Measurements from ENCODE around the gene OR4Q2. TPM values are rescaled to one million over a fixed set of nuclear protein-coding genes. Genes with fewer than 3 reads are reported as not detected.

OR4Q2 gene
- total RNA-seq, 2 experiments from 2014 or later = not detected

DNA sequence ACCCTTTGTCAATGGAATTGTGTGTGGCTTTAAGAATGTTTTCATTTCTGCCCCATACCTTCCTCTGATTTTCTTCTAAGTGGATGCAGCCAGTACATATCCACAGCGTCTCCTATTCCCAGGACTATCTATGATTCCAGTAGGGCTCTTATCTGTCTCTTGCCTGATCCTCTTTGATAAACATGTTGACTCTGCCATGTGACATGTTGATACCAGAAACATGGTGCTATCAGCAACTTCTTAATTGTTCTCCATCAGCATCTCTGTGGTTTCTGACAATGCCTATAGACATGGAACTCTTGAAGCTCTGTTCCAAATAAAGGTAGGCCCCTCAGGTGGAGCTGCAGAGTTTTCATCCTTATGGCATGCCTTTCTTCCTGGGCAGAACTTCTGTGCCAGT is 46.2 kb downstream of the OR4Q2 start:
- no peak for DNase-seq (ENCODE audit: low spot score)
- no peaks in the 10 kb centered on the region for H3K79me2 ChIP-seq (ENCODE audit: insufficient read depth, low read depth, low read length)
- H3K4me3 ChIP-seq (ENCODE audit: low read depth, low read length, poor library complexity, severe bottlenecking) = no peak overlapping the region
- no peak overlapping the region for H2AFZ ChIP-seq (ENCODE audit: low read length)
- ChIA-PET POLR2A (no interaction called here), CTCF (ENCODE audit: unreplicated experiment) (no interaction called here)
- H3K4me1 ChIP-seq (ENCODE audit: insufficient read depth, low read length, poor library complexity, severe bottlenecking) = no peaks in the 10 kb centered on the region
- no peaks in the 10 kb centered on the region for H4K20me1 ChIP-seq (ENCODE audit: insufficient read depth, low read length)
- no peaks in the 10 kb centered on the region for H3K9me3 ChIP-seq (ENCODE audit: low read length)
- intact Hi-C loops (cut with micrococcal nuclease; ENCODE audit: unreplicated experiment) = no loop called here
- H3K36me3 ChIP-seq (ENCODE audit: insufficient read depth, low read length) = no peaks in the 10 kb centered on the region
- H3K4me2 ChIP-seq (ENCODE audit: low read length) = no peak overlapping the region
- H3K9me2 ChIP-seq (ENCODE audit: insufficient read depth, low read length) = no peaks in the 10 kb centered on the region
- BruUV-seq (replicated peaks) = no TSS peak
- no peak for TF ChIP-seq EZH2phosphoT487 (IDR thresholded peaks at IDR 0.05; ENCODE audit: borderline replicate concordance, low read depth, low read length)
- TF ChIP-seq, protein P1, sequence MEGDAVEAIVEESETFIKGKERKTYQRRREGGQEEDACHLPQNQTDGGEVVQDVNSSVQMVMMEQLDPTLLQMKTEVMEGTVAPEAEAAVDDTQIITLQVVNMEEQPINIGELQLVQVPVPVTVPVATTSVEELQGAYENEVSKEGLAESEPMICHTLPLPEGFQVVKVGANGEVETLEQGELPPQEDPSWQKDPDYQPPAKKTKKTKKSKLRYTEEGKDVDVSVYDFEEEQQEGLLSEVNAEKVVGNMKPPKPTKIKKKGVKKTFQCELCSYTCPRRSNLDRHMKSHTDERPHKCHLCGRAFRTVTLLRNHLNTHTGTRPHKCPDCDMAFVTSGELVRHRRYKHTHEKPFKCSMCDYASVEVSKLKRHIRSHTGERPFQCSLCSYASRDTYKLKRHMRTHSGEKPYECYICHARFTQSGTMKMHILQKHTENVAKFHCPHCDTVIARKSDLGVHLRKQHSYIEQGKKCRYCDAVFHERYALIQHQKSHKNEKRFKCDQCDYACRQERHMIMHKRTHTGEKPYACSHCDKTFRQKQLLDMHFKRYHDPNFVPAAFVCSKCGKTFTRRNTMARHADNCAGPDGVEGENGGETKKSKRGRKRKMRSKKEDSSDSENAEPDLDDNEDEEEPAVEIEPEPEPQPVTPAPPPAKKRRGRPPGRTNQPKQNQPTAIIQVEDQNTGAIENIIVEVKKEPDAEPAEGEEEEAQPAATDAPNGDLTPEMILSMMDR (conservative IDR thresholded peaks at IDR 0.05; ENCODE audit: low read length) = no peak
- no peak overlapping the region for H3K27ac ChIP-seq (ENCODE audit: low read depth, low read length, poor library complexity, severe bottlenecking)

Other genes starting within 250 kb of the OR4Q2 start
- gene OR4M1, start 228.7 kb upstream of the OR4Q2 start, total RNA-seq (2014; rRNA removed; shearing (Covaris generic)) = not detected in 2 replicates
- gene OR4M1, start 228.7 kb upstream of the OR4Q2 start, total RNA-seq (2022) = not detected in 2 replicates
- gene OR4N2, start 198.4 kb upstream of the OR4Q2 start, total RNA-seq (2014; rRNA removed; shearing (Covaris generic)) = not detected in 2 replicates
- gene OR4N2, start 198.4 kb upstream of the OR4Q2 start, total RNA-seq (2022) = not detected in 2 replicates
- gene OR4K2, start 127.0 kb upstream of the OR4Q2 start, total RNA-seq (2014; rRNA removed; shearing (Covaris generic)) = not detected in 2 replicates
- gene OR4K2, start 127.0 kb upstream of the OR4Q2 start, total RNA-seq (2022) = not detected in 2 replicates
- gene OR4K5, start 81.6 kb upstream of the OR4Q2 start, total RNA-seq (2014; rRNA removed; shearing (Covaris generic)) = not detected in 2 replicates
- gene OR4K5, start 81.6 kb upstream of the OR4Q2 start, total RNA-seq (2022) = not detected in 2 replicates
- gene OR4K1, start 71.2 kb upstream of the OR4Q2 start, total RNA-seq (2014; rRNA removed; shearing (Covaris generic)) = 0.38 TPM in 1 of 2 replicates, not detected in the other
- not detected in 2 replicates for gene OR4K1, start 71.2 kb upstream of the OR4Q2 start, total RNA-seq (2022)
- not detected in 2 replicates for gene OR4K15, start 26.6 kb upstream of the OR4Q2 start, total RNA-seq (2014; rRNA removed; shearing (Covaris generic))
- gene OR4K15, start 26.6 kb upstream of the OR4Q2 start, total RNA-seq (2022) = not detected in 2 replicates
- not detected in 2 replicates for gene OR4K14, start 17.1 kb downstream of the OR4Q2 start, total RNA-seq (2014; rRNA removed; shearing (Covaris generic))
- gene OR4K14, start 17.1 kb downstream of the OR4Q2 start, total RNA-seq (2022) = not detected in 2 replicates
- not detected in 2 replicates for gene OR4K13, start 33.9 kb downstream of the OR4Q2 start, total RNA-seq (2014; rRNA removed; shearing (Covaris generic))
- gene OR4K13, start 33.9 kb downstream of the OR4Q2 start, total RNA-seq (2022) = not detected in 2 replicates
- not detected in 2 replicates for gene OR4L1, start 57.9 kb downstream of the OR4Q2 start, total RNA-seq (2014; rRNA removed; shearing (Covaris generic))
- not detected in 2 replicates for gene OR4L1, start 57.9 kb downstream of the OR4Q2 start, total RNA-seq (2022)
- gene OR4K17, start 108.6 kb downstream of the OR4Q2 start, total RNA-seq (2014; rRNA removed; shearing (Covaris generic)) = not detected in 2 replicates
- not detected in 2 replicates for gene OR4K17, start 108.6 kb downstream of the OR4Q2 start, total RNA-seq (2022)
- gene OR4N5, start 136.7 kb downstream of the OR4Q2 start, total RNA-seq (2014; rRNA removed; shearing (Covaris generic)) = not detected in 2 replicates
- not detected in 2 replicates for gene OR4N5, start 136.7 kb downstream of the OR4Q2 start, total RNA-seq (2022)
- not detected in 2 replicates for gene OR11G2, start 188.7 kb downstream of the OR4Q2 start, total RNA-seq (2014; rRNA removed; shearing (Covaris generic))
- gene OR11G2, start 188.7 kb downstream of the OR4Q2 start, total RNA-seq (2022) = not detected in 2 replicates
- gene OR11H6, start 221.5 kb downstream of the OR4Q2 start, total RNA-seq (2014; rRNA removed; shearing (Covaris generic)) = not detected in 2 replicates
- not detected in 2 replicates for gene OR11H6, start 221.5 kb downstream of the OR4Q2 start, total RNA-seq (2022)
- not detected in 2 replicates for gene OR11H7, start 226.8 kb downstream of the OR4Q2 start, total RNA-seq (2014; rRNA removed; shearing (Covaris generic))
- not detected in 2 replicates for gene OR11H7, start 226.8 kb downstream of the OR4Q2 start, total RNA-seq (2022)
- not detected in 2 replicates for gene OR11H4, start 237.1 kb downstream of the OR4Q2 start, total RNA-seq (2014; rRNA removed; shearing (Covaris generic))
- gene OR11H4, start 237.1 kb downstream of the OR4Q2 start, total RNA-seq (2022) = not detected in 2 replicates